Measurements from ENCODE around the gene TBC1D13. TPM values are rescaled to one million over a fixed set of nuclear protein-coding genes. Genes with fewer than 3 reads are reported as not detected.

The TBC1D13 gene
- total and polyA plus RNA-seq, 7 donors, result 11.8 to 25.1 (median 15.5) TPM

DNA sequence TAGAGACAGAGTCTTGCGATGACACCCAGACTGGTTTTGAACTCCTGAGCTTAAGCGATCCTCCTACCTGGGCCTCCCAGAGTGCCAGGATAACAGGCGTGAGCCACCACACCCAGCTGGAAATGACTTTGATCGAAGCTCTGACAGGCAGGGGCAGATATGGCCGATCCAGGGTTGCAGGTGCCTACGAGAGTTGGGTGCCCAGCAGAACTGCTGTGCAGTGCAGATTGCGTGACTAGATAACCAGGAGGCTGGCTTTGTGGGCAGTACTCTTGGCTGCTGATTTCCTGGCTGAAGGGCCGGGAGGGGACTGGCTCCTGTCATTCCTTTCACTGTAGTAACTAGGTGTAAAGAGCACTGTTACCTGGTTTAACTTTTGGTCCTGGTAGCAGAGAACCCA is 11.8 kb downstream of the TBC1D13 start:
- H3K27ac ChIP-seq, result no peak overlapping the region
- peaks cover 8 to 98% of the 10 kb centered on the region in 2 donors for H3K36me3 ChIP-seq (ENCODE audit: insufficient read depth in 1 of 2, low read depth in 1 of 2)
- WGBS, 3 donors, result 91 to 92% (median 91%) methylated on average over 8 of the region's 8 CpGs
- H3K4me1 ChIP-seq, result no peaks in the 10 kb centered on the region
- DNase-seq (no peak), ATAC-seq (no peak)
- no peaks in the 10 kb centered on the region for H3K9me3 ChIP-seq
- intact Hi-C loops (cut with DNase I), result no loop called here
- no peaks in the 10 kb centered on the region for H3K27me3 ChIP-seq (ENCODE audit: insufficient read depth in 3 of 3, low read length in 2 of 3)
- H3K4me3 ChIP-seq, result no peak overlapping the region
- TF ChIP-seq, protein P1, sequence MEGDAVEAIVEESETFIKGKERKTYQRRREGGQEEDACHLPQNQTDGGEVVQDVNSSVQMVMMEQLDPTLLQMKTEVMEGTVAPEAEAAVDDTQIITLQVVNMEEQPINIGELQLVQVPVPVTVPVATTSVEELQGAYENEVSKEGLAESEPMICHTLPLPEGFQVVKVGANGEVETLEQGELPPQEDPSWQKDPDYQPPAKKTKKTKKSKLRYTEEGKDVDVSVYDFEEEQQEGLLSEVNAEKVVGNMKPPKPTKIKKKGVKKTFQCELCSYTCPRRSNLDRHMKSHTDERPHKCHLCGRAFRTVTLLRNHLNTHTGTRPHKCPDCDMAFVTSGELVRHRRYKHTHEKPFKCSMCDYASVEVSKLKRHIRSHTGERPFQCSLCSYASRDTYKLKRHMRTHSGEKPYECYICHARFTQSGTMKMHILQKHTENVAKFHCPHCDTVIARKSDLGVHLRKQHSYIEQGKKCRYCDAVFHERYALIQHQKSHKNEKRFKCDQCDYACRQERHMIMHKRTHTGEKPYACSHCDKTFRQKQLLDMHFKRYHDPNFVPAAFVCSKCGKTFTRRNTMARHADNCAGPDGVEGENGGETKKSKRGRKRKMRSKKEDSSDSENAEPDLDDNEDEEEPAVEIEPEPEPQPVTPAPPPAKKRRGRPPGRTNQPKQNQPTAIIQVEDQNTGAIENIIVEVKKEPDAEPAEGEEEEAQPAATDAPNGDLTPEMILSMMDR (IDR thresholded peaks at IDR 0.05), result no peak

DNA sequence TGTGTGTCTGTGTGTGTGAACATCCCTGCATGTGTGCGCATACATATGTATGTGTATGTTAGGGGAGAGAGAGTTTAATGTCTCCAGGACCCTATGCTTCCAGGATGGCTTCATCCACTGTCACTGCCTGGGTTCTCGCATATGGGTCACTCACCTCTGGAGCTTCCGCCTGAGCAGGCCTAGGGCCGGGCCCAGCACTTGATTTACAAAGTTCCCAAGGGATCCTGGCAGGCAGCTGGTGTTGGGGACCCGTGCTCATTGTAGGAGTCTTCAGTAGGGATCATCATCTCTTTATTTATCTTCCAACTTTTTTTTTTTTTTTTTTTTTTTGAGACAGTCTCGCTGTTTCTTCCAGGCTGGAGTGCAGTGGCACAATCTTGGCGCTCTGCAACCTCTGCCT is 13.0 kb downstream of the TBC1D13 start:
- Histone ChIP-seq H3K36me3 (ENCODE audit: insufficient read depth in 1 of 2, low read depth in 1 of 2) (peaks cover 8 to 98% of the 10 kb centered on the region in 2 donors), H3K9me3 (no peaks in the 10 kb centered on the region), H3K4me3 (no peak overlapping the region), H3K4me1 (no peaks in the 10 kb centered on the region), H3K27ac (no peak overlapping the region), H3K27me3 (ENCODE audit: insufficient read depth in 3 of 3, low read length in 2 of 3) (no peaks in the 10 kb centered on the region)
- no peak for DNase-seq
- TF ChIP-seq, protein P1 (IDR thresholded peaks at IDR 0.05), result no peak
- WGBS, 3 donors, result 82 to 89% (median 88%) methylated on average over 7 of the region's 7 CpGs
- no peak for ATAC-seq
- intact Hi-C loops (cut with DNase I), result no loop called here

DNA sequence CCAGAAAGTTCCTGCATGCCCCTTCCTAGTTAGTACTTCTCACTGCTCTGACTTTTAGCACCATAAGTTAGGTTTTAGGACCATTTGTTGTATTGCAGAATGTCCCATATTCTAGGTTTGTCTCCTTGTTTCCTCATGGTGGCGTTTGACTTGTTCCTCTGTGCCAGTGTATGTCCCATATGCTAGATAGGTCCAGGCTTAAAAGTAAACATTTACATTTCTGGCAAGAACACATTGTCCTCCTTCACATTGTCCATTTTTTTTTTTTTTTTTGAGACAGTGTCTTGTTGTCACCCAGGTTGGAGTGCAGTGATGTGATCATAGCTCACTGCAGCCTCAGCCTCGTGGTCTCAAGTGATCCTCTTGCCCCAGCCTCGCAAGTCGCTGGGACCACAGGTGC is 15.4 kb downstream of the TBC1D13 start:
- TF ChIP-seq, protein P1 (IDR thresholded peaks at IDR 0.05), result no peak
- Histone ChIP-seq H3K4me1 (no peaks in the 10 kb centered on the region), H3K4me3 (no peak overlapping the region), H3K9me3 (no peaks in the 10 kb centered on the region), H3K27me3 (ENCODE audit: insufficient read depth in 3 of 3, low read length in 2 of 3) (no peaks in the 10 kb centered on the region), H3K27ac (no peak overlapping the region), H3K36me3 (ENCODE audit: insufficient read depth in 1 of 2, low read depth in 1 of 2) (peaks cover 4 to 100% of the 10 kb centered on the region in 2 donors)
- ATAC-seq, result no peak
- 92 to 97% (median 94%) methylated on average over 4 of the region's 4 CpGs for WGBS, 3 donors
- no peak for DNase-seq
- intact Hi-C loops (cut with DNase I), result no loop called here

- Histone ChIP-seq H3K36me3 (ENCODE audit: insufficient read depth in 1 of 2, low read depth in 1 of 2) (peaks cover 0 to 83% of the 10 kb centered on the region in 2 donors), H3K4me3 (no peak overlapping the region), H3K4me1 (no peaks in the 10 kb centered on the region), H3K27me3 (ENCODE audit: insufficient read depth in 3 of 3, low read length in 2 of 3) (no peaks in the 10 kb centered on the region), H3K27ac (no peak overlapping the region), H3K9me3 (no peaks in the 10 kb centered on the region)
- DNase-seq (no peak), ATAC-seq (no peak)
- WGBS, 3 donors, result 85 to 89% (median 86%) methylated on average over 14 of the region's 14 CpGs
- TF ChIP-seq, protein P1 (IDR thresholded peaks at IDR 0.05), result no peak
- intact Hi-C loops (cut with DNase I), result no loop called here
Measured at GRCh38 chr9:128805661-128806060, 18.6 kb downstream of the TBC1D13 start.

- no peak for DNase-seq
- no peak for ATAC-seq
- intact Hi-C loops (cut with DNase I), result no loop called here
- H3K9me3 ChIP-seq, result no peaks in the 10 kb centered on the region
- H3K4me1 ChIP-seq, result no peaks in the 10 kb centered on the region
- peaks cover 0 to 62% of the 10 kb centered on the region in 2 donors for H3K36me3 ChIP-seq (ENCODE audit: insufficient read depth in 1 of 2, low read depth in 1 of 2)
- H3K4me3 ChIP-seq, result no peak overlapping the region
- TF ChIP-seq, protein P1 (IDR thresholded peaks at IDR 0.05), result no peak
- no peak overlapping the region for H3K27ac ChIP-seq
- 76 to 91% (median 91%) methylated on average over 12 to 14 of the region's 14 CpGs for WGBS, 3 donors
- no peaks in the 10 kb centered on the region for H3K27me3 ChIP-seq (ENCODE audit: insufficient read depth in 3 of 3, low read length in 2 of 3)
Measured at GRCh38 chr9:128807827-128808226, 20.8 kb downstream of the TBC1D13 start.
